Activated T-cell treated with anti-CD3 and anti-CD28 coated beads, Interleukin-2, amount 50 U/mL, for 24 hours (primary cell): ENCODE data around the gene ARID3C.

Experiments used
- DNase-seq: peaks from one replicate; pipeline ENCODE4 v3.0.0-alpha.2; 2020
- H3K27ac Mint-ChIP-seq: 2 replicates; pipeline ENCODE4 v1.8.0; 2020; ENCODE audit warnings: mild to moderate bottlenecking, mixed read lengths
- H3K27me3 Mint-ChIP-seq: 2 replicates; pipeline ENCODE4 v1.8.0; 2020; ENCODE audit warnings: mixed read lengths
- H3K36me3 Mint-ChIP-seq: 2 replicates; pipeline ENCODE4 v1.8.0; 2020; ENCODE audit warnings: low read depth, mixed read lengths
- H3K4me1 Mint-ChIP-seq: 2 replicates; pipeline ENCODE4 v1.8.0; 2020; ENCODE audit warnings: low read depth, mixed read lengths
- H3K4me3 Mint-ChIP-seq: 2 replicates; pipeline ENCODE4 v1.8.0; 2020; ENCODE audit warnings: mild to moderate bottlenecking, moderate library complexity, mixed read lengths
- H3K9me3 Mint-ChIP-seq: 2 replicates; pipeline ENCODE4 v1.8.0; 2020; ENCODE audit warnings: mixed read lengths

Gene ARID3C

DNA sequence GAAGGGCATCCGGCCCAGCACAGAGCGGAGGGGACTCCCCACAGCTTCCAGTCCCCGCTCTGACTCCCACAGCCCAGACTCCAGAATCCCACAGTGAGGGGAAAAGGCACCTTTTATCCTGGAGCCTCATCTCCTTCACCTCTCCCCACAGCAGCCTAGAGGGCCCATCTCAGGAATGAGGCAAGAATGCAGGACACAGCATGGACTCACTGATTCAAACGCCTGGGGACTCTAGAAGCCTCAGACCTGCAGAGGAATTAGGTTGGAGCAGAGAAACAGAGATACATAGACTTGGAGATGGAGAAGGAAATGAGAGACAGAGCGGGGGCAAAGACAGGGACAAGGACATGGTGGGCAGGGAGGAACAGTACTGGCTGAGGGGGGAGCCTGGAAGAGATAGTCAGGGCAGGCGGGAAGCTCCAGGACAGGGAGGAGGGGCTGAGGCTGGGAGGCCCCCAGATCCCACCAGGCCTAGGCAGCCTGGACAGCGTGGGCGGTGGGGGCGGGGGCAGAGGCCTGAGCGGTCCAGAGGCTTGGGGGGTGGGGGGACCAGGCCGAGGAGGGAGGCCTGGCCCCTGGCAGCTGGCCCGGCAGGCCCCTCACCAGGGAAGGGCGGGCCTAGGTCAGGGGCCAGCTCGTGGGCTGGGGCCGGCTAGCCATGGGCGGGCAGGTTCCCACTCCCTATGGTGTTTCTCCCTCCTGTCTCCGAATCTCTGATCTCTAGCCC, 55.1 kb downstream of the ARID3C start:
- H3K27me3 Mint-ChIP-seq, result peaks cover 49% of the 10 kb centered on the region
- peaks cover 7% of the 10 kb centered on the region for H3K4me1 Mint-ChIP-seq

DNA sequence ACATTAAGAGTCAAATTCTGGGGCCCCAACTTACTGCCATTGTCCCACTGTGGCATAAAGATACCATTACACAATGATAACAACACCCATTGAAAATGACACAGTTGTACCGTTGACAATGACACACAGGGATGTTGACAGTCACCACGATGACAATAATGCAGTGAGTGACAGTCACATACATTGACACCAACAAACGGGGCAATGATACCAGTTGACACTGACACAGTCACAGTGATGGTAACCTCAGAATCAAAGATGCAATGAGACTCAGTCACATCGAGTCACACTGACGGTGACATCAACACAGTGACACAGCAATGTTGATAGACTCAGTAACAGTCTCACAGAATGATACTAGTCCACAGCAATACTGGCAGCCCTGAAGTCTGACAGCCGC, 56.2 kb downstream of the ARID3C start:
- Mint-ChIP-seq H3K4me3 (no peak overlapping the region), H3K9me3 (no peaks in the 10 kb centered on the region), H3K36me3 (no peaks in the 10 kb centered on the region), H3K4me1 (peaks cover 6% of the 10 kb centered on the region), H3K27ac (no peak overlapping the region), H3K27me3 (peaks cover 45% of the 10 kb centered on the region)
- DNase-seq, result no peak

More for the DNA sequence above, 55.1 kb downstream of the ARID3C start:
- DNase-seq, result no peak
- Mint-ChIP-seq H3K27ac (no peak overlapping the region), H3K36me3 (no peaks in the 10 kb centered on the region), H3K4me3 (no peak overlapping the region), H3K9me3 (no peaks in the 10 kb centered on the region)

DNA sequence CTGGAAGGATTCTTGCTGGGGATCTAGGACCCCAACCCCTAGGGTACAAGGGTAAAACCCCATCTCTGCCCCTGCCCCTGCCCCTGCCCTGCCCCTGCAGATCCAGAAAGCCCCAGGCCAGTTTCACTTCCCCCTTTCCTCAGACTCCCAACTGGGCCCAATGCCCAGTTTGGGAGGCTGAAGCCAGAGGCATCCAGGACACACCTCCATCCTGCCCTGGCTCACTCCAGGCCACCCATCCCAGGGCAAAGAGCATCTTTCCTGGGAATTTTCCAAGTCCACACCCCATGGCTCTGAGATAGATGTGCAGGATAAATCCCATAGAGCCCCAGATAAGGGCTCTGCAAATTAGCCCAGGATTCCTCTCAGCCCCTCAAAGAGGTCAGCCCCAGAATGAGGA, 56.8 kb downstream of the ARID3C start:
- DNase-seq, result no peak
- Mint-ChIP-seq H3K27me3 (peaks cover 45% of the 10 kb centered on the region), H3K4me3 (no peak overlapping the region), H3K36me3 (no peaks in the 10 kb centered on the region), H3K27ac (no peak overlapping the region), H3K9me3 (no peaks in the 10 kb centered on the region), H3K4me1 (peaks cover under 1% of the 10 kb centered on the region)

DNA sequence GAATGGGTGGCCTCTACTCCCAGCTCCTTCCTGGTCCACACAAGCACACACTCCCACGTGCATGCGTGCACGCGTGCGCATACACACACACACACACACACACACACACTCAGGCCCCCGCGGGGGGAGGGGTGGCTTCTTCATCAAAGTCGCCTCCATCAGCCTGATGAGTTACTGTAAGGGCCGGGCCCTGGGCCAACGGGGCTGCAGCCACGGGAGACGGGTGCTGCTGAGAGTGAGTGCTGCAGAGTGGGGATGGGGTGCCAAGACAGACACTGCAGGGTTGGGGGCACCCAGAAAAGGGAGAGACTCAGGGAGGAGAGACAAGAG, 57.4 kb downstream of the ARID3C start:
- no peak overlapping the region for H3K4me3 Mint-ChIP-seq
- H3K36me3 Mint-ChIP-seq, result no peaks in the 10 kb centered on the region
- no peaks in the 10 kb centered on the region for H3K4me1 Mint-ChIP-seq
- H3K9me3 Mint-ChIP-seq, result no peaks in the 10 kb centered on the region
- peaks cover 45% of the 10 kb centered on the region for H3K27me3 Mint-ChIP-seq
- DNase-seq, result no peak
- H3K27ac Mint-ChIP-seq, result no peak overlapping the region
